Stimulated activated CD8-positive, alpha-beta memory T cell treated with anti-CD3 and anti-CD28 coated beads, Interleukin-15, amount 100 ng/mL, for 48 hours (primary cell): ENCODE measurements around the gene TMEM139.
"Not testable (repeated sequence)": the region's sequence is repeated elsewhere in the genome, so short reads cannot be mapped to it uniquely, and the experiment has no call there.

Source experiments
- DNase-seq, 2 donors: peaks; one replicate each; pipeline ENCODE4 v3.0.0-alpha.2; 2020; ENCODE audit warnings: low read depth in 2 of 2

Gene TMEM139

DNA sequence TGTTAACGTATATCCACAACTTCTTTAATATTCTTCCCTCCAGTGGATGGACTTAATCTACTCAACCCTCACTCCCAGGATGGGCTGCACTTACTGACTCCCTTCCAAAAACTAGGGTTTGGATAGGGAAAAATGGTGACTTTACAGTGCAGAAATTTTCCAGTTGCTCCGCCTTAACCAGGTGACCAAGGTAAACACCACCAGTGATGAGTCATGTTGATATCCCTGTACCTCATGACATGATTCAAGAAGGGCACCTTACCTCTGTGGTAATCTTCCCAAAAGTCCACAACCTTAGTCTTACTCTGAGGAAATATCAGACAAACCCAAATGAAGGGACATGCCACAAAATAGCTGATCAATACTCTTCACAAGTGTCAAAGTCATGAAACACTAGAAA lies 25.0 kb upstream of the TMEM139 start:
- DNase-seq = no peak

DNA sequence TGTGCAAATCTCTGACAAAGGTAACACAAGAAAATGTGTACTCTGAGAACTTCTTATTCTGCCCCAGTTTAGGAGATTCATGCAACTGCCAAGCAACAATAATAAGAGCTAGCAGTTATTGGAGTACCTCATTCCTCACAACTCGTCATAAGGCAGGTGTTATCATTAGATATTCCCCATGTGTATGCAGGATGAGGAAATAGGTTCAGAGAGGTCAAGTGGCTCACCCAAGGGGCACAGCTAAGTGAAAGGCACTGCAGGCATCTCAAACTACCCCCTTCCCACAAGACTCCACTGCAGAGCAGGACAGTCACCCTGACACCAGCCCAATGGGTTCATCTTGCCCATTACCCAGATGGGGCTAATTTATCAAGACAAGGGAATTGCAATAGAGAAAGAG lies 22.9 kb upstream of the TMEM139 start:
- DNase-seq = no peak

DNA sequence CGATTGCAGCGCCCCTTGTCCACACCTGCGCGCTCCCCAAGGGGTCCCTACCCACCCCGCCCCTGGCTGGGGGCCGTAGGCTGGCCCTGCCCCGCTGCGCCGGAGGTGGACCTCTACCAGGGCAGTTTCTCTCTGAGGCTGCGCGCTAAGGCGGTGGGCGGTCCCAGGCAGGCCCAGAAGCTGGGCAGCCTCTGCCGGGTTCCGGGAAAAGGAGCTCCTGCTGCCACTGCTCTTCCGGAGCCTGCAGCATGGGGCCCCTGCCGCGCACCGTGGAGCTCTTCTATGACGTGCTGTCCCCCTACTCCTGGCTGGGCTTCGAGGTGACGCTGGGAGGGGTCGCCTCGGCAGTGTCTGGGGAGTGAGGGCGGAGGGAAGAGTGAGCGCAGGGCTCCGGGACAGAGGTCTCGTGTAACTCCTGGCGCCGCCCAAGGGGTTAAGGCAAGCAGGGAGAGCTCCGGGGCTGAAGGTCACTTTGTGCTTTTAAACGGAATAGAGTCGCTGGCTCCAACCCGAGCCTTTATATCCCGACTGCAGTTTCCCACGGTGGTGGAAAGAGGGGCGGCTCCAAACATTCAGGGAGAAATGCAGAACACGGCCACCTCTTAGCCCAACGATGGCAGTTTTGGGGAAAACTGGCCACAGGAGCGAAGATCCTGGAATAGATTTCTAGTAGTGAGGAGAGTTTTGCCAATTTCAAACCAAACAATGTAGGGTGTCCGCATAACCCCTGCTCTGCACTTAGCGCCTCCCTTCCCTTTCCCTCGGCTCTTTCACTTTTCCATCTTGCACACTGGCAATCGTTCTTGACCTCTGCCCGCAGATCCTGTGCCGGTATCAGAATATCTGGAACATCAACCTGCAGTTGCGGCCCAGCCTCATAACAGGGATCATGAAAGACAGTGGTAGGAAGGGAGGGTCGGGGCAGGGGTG lies 21.2 kb upstream of the TMEM139 start, which contains the start of gene GSTK1:
Gene GSTK1, plus strand, starts transcription at position 176 of the 930 bp plus-strand sequence. Its CDS starts 73 bp downstream, at position 249.
- DNase-seq = peak; percentile 73 to 79

DNA sequence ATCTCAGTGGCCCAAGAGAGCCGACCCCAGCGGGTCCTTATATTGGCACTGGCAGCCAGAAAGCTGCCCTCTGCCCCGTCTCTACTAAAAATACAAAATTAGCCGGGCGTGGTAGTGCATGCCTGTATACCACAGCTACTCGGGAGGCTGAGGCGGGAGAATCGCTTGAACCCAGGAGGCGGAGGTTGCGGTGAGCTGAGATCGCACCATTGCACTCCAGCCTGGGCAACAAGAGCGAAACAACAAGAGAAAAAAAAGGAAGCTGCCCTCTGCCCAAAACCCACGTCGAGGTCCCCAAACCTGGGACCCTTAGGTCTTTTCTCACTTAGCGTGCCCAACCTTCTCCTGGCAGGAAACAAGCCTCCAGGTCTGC lies 20.6 kb upstream of the TMEM139 start:
- DNase-seq = not testable (repeated sequence)

DNA sequence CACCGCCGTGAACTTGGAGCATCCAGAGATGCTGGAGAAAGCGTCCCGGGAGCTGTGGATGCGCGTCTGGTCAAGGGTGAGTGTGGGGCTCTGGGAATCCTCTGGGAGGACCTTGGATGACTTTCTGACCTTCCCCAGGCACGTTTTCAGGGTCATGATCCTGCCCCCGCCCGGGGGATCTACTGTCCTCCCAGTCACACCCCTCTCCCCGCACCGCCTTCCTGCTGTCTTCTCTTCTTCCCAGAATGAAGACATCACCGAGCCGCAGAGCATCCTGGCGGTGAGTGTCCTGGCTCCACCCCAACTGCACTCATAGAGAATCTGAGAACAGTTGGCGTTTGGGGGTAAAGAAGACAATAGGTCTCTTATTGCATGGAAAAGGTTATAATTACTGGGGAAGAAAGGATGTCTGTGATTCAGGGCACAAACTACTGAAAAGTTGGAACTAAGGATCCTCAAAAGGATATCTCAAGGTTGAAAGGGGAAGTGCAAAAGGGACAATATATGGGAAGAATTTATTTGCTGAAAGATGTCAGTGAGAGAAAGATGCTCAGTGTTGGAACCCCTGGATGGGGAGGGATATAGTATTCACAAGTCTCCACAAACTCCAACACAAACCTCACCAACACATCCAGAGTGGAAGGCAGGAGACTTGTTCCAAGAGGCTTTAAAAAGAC lies 19.6 kb upstream of the TMEM139 start:
- DNase-seq = no peak

DNA sequence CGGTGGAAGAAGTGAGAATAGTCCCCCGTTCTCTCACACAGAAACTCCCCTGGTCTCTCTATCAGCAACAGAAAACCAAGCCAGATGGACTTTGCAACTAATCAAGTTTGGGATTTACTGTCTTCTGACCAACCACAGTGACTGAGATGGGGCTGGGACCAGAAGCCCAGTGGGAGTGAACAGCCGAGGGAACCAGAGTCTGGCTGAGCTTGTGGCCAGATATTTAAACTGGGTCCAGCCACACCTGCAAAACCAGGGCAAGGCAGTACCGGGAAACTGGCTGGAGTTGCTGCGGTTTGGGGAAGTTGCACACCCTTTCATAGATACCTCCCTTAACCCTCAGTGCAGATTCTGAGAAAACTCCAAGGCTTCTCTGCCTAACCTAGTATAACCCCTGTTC lies 15.5 kb upstream of the TMEM139 start:
- no peak for DNase-seq

DNA sequence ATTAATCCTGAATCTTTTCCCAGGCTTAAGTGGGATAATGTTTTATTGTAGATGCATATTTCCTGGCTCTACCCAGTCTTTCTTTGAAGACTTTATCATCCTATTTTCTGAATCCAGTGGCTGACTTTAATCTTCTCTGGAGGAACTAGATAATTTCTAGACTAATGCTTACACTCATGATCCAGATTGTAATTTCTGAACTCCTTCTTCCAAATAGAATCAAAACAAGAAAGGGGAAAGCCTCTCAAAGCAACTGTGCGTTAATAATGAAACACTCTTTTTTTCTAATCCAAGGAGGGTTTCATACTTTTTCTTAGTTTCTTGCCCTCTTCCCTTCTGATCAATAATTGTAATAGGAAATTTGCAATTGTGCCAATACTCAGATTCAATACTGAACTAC lies 13.5 kb upstream of the TMEM139 start:
- DNase-seq = no peak

DNA sequence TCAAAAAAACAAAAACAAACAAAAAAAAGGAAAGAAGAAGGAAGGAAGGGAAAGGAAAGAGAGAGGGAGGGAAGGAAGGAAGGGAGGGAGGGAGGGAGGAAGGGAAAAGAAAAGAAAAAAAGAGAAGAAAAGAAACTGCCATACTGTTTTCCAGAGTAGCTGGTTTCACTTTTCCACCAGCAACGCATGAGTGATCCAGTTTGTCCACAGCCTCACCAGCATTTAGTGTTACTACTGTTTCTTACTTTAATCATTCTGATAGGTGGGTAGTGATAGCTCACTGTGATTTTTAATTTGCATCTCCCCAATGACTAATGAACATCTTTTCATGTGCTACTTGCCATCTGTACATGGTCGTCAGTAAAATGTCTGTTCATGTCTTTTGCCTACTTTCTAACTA lies 11.9 kb upstream of the TMEM139 start:
- DNase-seq = no peak

DNA sequence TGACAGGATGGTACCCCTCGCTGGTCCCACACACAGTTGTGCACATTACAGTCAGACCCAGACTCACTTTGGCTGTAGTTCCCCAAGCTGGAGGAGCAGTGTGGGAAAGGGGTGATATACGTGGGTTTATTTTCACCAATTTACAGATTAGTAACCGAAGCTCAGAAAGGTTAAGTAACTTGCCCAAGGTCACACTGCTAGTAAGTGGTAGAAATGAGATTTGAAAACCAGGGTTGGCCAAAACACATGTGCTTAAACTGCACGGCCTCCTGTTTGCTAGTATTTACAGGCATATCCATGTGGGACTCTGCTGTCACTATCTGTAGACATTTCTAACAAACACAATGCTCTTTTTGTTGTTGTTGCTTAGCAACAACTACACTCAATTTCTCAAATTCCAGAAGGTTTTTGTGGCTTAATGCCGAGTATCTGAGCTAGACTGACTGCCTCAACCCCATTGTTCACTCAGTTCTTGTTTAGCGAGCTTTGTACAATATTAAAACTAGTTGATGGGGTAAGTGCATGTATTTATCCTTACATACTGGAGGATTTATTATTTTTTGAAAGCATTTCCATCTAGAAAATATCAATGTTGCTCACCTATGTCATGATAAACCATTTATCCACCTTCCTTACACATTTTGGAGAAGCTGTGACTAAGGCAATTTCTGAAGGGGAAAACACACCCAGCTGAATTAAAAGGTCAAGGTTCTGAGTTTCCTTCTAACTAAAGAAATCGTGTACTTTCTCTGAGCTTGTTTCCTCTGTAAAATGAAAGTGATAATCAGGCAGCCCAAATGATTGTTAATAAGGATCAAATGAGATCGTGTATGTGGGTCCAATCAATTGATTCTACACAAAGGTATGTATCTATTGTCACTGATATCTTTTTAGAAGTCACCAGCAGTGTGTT lies 5.3 kb upstream of the TMEM139 start:
- no peak for DNase-seq

DNA sequence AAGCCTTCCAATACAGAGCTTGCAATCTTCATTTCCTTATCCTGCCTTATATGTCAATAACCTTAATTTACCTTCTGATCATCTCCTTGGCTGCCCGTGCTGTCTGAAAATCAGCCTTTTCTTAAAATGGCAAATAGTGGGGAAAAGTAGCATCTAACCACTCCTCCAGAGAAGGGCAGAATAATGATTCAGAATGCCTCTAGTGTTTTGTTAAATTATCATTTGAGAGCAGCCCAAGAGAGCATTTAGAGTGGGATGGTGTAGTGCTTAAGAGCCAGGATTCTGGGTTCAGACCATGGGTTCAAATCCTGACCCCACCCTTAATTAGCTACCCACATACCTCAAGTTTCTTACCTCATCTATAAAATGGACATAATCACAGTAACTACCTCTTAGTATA lies 4.6 kb upstream of the TMEM139 start:
- no peak for DNase-seq

DNA sequence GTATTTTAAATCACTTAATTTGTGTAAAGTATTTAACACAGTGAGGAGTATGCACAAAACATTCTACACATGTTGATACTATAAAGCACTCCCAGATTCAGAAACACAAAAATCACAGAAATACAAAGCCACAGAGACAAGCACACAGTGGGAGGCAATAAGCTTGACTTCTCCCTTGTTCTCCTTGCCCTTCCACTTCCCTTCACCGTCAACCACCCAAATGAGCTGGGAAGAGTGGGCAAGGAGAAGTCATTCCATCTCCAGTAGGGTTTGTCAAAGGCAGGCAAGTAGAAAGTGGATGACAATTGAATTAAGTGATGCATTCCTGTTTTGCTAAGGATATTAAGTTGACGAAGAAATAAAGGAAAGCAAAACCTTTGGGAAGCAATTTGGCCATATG lies 4.2 kb upstream of the TMEM139 start:
- no peak for DNase-seq

DNA sequence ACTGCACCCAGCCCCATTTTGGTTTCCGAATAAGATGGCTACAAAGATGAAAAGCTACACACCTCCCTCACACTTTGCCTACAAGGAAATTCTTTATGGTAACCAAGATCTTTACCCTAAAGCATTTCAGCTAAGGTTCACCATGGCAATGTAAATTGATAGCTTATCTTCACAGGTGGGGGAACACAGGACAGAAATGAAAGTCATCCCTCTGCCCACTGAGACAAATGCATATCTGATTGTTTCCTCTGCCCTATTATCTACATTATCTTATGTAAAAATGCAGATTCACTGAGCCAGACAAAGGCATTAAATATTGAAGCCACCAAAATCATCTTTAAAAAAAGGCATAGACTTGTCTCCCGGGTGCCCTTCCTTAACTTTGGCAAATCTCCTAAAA lies 3.2 kb upstream of the TMEM139 start:
- DNase-seq = no peak

DNA sequence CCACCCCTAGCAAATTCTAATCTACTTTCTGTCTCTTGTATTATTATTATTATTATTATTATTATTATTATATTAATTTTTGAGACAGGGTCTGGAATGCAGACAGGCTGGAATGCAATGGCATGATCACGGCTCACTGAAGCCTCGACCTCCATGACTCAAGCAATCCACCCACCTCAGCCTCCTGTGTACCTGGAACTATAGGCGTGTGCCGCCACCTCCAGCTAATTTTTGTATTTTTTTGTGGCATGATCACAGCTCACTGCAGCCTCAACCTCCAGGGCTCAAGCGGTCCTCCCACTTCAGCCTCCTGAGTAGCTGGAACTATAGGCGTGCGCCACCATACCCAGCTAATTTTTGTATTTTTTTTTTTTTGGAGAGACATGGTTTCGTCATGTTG lies 2.6 kb upstream of the TMEM139 start:
- no peak for DNase-seq

DNA sequence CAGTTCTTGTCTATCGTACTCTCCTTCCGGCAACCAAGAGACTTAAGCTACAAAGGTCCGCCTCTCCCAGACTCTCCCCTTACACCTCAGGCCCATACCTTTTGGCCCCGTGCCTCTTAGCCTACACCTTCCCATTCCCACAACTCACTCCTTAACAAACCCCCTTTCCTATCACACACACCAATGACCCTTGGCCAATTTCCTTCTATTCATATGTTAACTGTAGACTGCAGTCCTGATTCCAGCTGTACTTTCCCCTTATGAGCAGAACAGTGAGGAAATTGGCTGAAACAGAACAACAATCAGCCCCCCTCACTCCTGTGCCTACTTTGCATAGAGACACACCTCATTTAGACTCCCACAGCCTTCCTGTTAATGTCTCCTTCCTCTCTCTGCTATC lies 1.4 kb upstream of the TMEM139 start:
- DNase-seq = no peak

DNA sequence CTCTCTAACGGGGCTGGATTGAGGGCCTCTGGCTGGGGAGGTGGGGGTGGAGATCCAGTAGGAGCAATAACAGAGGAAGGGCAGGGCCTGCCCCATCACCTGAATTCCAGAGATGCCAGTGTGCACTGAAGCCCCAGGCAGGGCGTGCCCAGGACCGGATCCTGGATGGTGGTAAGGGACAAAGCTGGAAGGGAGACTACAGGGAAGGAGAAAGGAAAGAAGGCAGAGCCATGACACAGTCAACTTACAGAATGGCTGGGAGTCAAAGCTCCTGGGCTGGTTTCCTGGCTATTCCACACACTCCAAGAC lies 666 bp downstream of the TMEM139 start:
- DNase-seq = no peak

DNA sequence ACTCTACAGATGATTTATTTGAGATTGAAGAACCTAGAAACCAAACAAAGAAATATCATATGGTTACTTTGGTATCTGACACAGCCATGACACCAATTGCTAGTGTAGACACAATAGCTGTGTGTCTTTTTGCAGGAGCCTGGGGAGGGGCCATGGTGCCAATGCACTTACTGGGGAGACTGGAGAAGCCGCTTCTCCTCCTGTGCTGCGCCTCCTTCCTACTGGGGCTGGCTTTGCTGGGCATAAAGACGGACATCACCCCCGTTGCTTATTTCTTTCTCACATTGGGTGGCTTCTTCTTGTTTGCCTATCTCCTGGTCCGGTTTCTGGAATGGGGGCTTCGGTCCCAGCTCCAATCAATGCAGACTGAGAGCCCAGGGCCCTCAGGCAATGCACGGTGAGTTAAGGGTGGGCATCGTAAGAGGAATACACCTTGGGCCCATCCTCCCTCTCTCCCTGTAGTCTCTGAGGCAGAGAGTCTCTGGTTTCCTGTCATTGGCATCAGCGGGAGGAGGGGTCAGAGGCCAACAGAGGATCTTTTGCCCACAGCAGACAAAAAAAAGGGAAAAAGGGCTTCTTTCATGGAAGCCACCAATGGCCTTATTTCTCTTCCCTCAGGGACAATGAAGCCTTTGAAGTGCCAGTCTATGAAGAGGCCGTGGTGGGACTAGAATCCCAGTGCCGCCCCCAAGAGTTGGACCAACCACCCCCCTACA lies 1.2 kb downstream of the TMEM139 start:
- DNase-seq = no peak

DNA sequence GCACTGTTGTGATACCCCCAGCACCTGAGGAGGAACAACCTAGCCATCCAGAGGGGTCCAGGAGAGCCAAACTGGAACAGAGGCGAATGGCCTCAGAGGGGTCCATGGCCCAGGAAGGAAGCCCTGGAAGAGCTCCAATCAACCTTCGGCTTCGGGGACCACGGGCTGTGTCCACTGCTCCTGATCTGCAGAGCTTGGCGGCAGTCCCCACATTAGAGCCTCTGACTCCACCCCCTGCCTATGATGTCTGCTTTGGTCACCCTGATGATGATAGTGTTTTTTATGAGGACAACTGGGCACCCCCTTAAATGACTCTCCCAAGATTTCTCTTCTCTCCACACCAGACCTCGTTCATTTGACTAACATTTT lies 1.7 kb downstream of the TMEM139 start:
- no peak for DNase-seq

DNA sequence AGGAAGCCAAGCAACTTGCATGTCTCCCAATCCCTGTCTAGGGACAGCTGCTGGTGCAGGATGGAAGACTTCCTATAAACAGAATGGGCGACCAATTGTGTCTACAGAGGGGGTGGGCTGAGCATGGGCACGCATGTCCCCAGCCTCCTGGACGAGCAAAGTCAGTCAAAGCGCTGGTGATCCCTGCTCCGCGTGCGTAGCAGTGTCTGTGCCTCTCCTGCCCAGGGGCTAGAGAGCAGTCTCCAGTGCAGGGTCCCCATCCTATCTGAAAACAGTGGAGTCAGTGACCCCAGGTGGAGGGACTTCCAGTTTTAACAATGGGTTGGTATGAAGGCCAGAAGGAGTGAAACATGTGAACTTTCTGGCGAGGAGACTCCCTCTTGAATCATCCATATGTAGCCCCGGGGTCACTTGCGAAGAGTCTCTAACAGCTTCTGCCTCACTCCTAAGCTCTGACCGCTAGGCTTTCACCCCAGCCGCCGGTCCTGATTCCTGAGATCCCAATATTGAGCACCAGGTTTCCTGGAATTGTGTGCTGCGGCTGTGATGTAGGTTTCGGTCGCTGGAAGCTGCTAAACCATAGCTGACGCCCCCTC lies 2.7 kb downstream of the TMEM139 start:
- DNase-seq = no peak

DNA sequence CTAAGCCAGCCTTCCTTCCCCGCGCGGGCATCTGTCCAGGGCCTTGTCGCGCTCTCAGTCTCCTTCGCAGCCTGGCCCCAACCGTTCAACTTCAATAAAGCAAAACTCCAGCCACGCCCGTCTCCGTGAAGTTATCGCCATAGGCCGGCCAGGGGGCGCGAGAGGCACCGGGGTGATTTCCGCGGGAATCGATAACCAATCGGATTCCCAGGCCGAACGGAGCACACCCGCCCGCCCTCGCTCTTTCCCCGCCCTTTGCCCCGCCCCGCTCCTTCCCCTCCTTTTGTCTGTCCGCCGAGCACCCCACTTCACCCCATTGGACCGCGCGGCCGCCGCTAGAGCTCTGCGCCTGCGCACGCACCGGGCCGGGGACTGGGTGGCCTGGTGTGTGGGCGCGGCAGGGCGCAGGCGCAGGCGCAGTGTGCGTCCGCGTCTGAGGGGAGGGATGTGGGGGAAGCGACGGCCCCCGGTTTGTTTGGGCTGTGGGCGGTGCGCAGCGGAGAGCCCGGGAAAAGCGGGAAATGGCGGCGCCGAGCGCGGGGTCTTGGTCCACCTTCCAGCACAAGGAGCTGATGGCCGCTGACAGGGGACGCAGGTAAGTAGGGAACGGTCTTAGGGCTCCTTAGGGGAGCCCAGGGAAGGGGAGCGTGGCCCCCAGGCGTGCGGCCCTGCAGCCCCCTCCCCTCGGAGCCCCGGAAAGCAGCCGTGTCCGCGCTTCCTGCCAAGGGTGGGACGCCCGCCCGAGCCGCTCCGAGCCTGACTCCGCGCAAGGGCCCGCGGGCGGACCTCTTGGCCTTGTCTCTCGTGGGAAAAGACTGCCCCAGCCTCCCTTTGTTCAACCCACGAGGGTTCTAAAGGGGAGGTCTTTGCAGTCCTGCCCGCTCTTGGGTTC lies 3.4 kb downstream of the TMEM139 start, which contains the start of gene CASP2:
Gene CASP2, plus strand, starts transcription at position 417 of the 892 bp plus-strand sequence. Its CDS starts 105 bp downstream, at position 522.
- peak; percentile 99 for DNase-seq

DNA sequence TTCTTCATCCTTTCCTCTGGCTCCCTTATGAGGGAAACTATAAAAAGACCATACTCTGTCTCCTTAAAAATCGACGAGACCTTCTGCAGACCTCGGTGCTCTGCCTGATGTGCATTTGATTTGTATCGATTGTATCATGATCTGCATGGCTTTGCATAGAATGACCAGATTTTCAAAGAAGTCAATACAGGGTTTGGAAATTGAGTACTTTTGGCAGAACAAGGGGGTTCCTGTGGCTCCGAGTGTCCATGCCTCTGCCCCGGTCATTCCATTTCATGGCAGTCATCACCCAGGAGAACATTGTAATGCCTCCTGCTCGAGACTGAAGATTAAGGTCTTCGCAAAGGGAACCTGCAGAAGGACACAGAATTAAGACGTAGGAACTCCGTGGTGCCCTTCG lies 4.1 kb downstream of the TMEM139 start:
- no peak for DNase-seq
